HG02885 (cell line): Measurements from ENCODE around the gene TRPM1.

Experiments
- ATAC-seq: cut with Tn5 transposase; IDR thresholded peaks from one replicate; pipeline ENCODE4 v1.9.1; 2021; ENCODE audit warnings: mild to moderate bottlenecking; ENCODE audit not compliant: unreplicated experiment, poor library complexity

Gene TRPM1

DNA sequence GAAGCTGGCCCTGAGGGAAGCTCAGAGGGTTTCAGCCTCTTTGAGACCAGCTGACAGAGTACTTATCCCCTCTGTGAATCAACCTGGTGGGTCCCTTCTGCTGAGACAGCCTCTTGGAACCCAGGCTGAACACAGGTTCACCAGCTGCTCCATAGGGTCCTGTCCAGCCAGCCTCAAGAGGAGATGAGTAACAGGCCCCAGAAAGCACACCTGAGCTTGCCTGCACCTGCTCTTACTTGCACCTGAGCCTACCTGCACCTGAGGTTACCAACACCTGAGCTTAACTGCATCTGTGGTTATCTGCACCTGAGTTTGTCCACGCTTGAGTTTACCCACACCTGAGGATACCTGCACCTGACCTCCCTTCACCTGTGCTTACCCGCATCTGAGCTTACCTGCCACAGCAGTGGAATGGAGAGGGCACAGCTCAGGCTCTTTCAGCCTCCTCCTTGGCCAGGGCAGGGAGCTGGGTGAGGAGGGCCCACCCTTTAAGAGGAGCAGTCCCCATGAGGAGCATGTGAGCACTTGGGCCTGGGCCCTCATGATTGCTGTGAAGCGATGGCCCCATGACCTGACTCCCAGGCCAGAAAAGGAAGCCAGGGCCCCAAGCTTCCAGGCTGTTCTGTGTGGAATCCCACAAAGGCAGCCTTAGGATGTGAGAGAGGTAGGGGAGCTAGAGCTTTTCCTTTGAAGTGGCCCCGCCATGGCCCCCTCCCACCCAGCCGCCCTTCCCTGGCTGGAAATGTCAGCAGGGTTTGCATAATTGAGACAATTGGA is at the start of gene TRPM1:
TRPM1 (minus strand) TSS at position 464 of the 777 bp plus-strand sequence. CDS start 20,370 bp downstream, outside the sequence.
- ATAC-seq, result no peak

DNA sequence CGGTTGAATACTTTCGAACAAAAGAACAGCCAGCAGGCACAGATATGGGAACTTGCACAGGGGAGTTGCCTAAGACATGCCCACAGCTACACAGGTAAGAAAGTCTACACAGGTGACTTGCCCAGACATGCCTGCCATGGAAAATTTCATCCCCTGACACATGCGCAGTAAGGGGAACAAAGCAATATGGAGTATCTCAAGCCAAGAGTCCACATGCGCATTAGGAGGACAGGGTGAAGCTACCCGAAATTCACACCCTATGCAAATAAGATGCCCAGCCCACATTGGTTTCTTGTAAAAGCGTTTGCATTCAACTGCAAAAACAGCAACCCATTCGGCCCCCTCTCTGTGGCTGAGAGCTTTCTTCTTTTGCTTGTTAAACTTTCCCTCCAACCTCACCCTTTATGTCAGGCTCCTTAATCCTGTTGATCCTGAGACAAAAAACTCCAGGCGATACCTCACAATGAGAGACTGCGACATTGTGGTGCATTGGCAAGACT is 49.3 kb upstream of the TRPM1 start:
- no peak for ATAC-seq

GRCh38 chr15:31149987-31150386 is 48.5 kb upstream of the TRPM1 start:
- no peak for ATAC-seq

DNA sequence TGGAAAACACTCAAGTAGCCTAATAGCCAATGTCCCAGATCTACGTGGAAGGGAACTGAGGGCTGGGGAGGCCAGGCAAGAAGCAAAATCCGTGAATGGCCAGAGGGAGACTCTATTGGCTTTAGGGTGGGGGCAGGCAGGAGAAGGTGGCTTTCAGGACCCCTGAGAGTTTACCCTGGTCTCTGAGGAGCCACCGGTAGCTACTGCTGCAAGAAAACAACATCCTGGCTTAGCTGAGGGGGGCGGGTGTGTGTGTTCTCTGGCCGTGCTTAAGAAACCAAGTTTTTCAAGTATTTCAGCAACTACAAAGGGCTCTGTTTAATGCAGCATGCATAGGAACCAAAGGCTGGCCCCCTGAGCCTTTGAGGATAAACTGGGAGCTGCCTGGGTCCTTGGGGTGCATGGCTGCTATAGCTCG is 47.6 kb upstream of the TRPM1 start:
- no peak for ATAC-seq

- no peak for ATAC-seq
Observed at GRCh38 chr15:31148297-31149087, 47.0 kb upstream of the TRPM1 start.

- ATAC-seq, result no peak
Observed at GRCh38 chr15:31147944-31148296, 46.4 kb upstream of the TRPM1 start.

- no peak for ATAC-seq
Observed at GRCh38 chr15:31147456-31147855, 45.9 kb upstream of the TRPM1 start.

DNA sequence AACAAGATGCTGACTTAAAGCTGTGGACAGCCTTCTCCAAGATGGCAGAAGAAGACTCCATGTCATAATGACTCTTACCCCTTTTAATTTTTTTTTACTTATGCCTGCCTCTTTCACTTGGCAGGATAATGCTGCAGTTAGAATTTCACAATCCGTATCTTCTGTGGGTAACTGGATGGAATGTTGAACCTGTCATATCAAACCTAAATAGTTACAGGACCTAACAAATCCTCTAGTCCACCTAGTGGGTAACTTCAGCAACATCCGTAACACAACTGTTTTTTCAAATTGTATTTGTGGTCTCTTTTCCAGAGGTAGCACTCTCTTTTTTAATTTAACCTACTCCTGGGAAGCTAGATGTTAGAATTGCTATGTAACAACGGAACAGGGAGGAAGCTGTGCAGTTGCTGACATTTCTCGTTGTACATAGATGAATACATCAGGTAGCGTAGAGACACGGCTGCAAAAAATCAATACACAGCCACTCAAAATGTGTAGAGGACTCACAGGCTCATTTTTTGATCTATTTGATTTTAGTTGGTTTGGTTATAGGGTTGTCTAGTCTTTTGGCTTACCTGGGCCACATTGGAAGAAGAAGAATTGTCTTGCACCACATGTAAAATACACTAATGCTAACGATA is 43.9 kb upstream of the TRPM1 start:
- ATAC-seq, result no peak

GRCh38 chr15:31141792-31142191 is 40.3 kb upstream of the TRPM1 start:
- ATAC-seq, result no peak

DNA sequence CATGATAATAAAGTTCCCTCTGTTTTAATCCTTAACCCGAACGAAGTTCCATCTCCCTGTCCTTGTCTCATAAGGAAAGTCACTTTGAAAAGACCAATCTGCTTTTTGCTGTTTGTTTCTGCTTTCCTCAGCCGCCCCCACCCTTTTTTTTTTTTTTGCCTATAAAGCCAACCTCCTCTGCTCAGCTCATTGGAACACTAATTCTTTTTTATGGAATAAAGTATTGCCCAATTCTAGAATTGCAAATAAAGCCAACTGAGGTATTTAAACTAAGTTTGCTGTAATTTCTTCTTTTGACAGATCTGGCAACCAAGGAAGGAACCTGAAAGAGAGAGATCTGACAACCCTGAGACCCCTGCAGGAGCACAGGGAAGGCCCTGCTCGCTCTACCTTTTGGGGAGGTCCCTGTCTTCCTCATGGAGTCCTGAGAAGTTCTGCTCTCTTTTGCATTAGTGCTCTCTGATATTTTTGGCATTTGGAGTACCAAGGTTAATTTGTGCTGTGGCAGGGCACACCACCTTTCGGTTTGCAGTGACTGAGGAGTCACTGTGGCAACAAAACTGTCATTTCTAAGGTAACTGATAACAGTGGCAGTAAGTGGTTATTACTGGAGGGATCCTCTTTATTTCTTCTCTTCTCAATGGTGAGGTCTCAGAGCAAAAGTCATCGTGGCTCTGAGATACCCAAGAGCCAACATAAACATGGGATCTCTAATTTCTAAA is 35.2 kb upstream of the TRPM1 start:
- ATAC-seq, result no peak

DNA sequence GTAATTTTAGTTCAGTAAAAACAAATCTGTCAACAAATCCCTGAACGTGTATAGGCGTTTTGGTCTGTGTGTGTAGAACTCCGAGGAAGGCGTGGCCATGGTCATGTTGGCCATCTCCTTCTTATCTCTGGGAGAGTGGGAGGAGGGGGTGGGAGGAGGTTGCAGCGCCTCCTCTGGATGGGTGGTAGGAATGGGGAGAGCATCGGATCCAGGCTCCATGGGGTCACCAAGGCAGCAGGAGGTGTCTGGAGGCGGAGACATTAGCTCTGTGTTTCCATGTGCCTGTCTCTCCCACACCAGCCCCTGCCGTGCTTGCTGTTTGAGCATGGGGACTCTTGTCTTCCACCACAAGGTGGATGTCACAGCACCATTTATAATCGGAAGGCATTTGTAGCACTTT is 34.5 kb upstream of the TRPM1 start:
- no peak for ATAC-seq

DNA sequence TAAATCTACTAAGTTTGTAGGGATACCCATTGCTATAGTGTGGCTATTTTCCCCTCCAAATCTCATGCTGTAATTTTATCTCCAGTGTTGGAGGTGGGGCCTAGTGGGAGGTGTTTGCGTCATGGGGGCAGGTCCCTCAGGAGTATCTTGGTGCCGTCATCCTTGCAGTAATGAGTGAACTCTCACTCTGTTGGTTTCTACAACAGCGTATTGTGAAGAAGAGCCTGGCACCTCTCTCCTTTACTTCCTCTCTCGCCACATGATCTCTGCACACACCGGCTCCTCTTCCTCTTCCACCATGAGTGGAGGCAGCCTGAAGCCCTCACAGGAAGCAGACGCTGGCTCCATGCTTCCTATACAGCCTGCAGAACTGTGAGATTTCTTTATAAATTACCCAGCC is 34.0 kb upstream of the TRPM1 start:
- no peak for ATAC-seq

GRCh38 chr15:31133890-31134289 is 32.4 kb upstream of the TRPM1 start:
- ATAC-seq, result no peak

GRCh38 chr15:31131853-31132375 is 30.4 kb upstream of the TRPM1 start:
- ATAC-seq, result no peak

DNA sequence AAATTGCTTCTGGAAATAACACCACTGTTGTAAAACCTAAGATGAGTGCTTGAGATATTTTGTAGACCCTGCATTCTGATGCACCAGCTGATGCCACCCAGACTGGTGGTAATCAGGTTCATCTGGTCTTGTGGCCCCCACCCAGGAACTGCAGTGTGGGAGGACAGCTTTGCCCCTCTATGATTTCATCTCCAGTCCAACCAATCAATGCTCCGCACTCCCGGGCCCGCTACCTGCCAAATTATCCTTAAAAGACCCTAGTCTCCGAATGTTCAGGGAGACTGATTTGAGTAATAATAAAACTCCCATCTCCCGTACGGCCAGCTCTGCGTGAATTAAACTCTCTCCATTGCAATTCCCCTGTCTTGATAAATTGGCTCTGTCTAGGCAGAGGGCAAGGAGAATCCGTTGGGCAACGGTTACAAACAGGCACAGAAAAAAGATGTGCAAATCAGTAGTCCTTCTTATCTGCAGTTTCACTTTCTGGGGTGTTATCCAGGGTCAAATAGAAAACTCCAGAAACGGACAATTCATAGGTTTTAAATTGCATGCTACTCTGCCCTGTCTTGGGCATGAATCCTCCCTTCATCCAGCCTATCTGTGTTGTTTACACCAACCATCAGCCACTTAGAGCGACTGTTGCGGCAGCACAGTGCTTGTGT is 29.2 kb upstream of the TRPM1 start:
- ATAC-seq, result no peak

- ATAC-seq, result no peak
Observed at GRCh38 chr15:31129769-31130303, 28.3 kb upstream of the TRPM1 start.

DNA sequence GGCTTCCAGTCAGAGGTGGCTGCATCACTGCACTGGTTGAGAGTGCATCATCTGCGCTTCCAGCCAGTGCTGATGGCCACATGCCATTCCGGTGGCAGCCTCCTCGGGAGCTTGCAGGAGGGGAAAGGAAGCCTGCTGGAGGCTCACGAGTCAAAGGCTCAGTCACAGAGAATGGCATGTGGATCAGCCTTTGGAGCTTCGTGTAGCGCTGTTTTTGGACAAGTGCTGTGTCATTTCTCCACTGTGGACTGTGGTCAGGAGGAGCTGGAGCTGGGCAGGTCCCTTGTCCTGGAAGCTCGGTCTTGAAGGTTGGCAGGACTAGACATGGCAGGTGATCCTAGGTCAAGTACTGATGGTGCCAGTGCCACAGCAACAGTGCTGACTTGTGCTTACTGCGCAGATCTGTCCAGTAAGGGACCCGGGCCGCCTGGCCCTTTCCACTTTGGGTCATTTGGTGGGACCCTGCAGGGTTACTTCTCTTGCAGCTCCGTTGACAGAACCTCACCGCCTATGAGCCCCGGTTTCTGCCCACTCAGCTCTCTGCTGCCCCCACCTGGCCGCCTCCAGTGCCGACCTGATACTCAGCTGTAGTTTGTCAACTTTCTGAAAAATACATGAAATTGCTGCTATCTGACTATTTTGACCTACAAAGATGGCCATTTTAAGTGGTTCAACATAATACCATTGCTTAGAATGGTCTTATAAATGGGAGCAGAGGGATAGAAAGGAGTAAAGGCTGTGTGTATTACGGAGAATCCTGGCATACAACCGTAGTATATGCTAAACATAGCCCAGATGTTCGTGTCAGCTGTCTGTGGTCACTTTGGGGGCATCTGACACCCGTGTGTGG is 27.6 kb upstream of the TRPM1 start:
- ATAC-seq, result peak; percentile 68

GRCh38 chr15:31128477-31128876 is 27.0 kb upstream of the TRPM1 start:
- no peak for ATAC-seq
